Brain microvascular endothelial cell (primary cell): Measurements from ENCODE around the gene FUT9.

Source experiments
- DNase-seq: peaks from one replicate; pipeline ENCODE4 v3.0.0-alpha.2; 2020
- H3K27ac ChIP-seq: fragments of 250-450 bp; sonication (Bioruptor Pico); 2 replicates; pipeline ENCODE4 v1.5.1; 2020; ENCODE audit warnings: mild to moderate bottlenecking, moderate library complexity
- H3K27me3 ChIP-seq: fragments of 250-450 bp; sonication (Bioruptor Pico); replicated peaks from 2 replicates; pipeline ENCODE4 v1.5.1; 2020; ENCODE audit warnings: mild to moderate bottlenecking
- H3K36me3 ChIP-seq: fragments of 250-450 bp; sonication (Bioruptor Pico); replicated peaks from 2 replicates; pipeline ENCODE4 v1.5.1; 2020; ENCODE audit warnings: mild to moderate bottlenecking
- H3K4me3 ChIP-seq: 2 replicates; pipeline ENCODE4 v1.5.1; 2011; ENCODE audit warnings: low read depth, mild to moderate bottlenecking, control low read depth, low read length, moderate library complexity
- CTCF ChIP-seq: IDR thresholded peaks from 2 replicates; pipeline ENCODE4 v1.5.1; 2011; ENCODE audit warnings: low read depth, mild to moderate bottlenecking, moderate library complexity, low read length, control low read depth, inconsistent platforms; ENCODE audit errors: missing control alignments
- in situ Hi-C: cut with HindIII; loops from 2 replicates; pipeline ENCODE4 v1.10.0; 2017; ENCODE audit warnings: low sequenced_read_pairs, low pct_ligation_motif_present

Gene FUT9

GRCh38 chr6:96142142-96142541, 126.4 kb downstream of the FUT9 start:
- no peaks in the 10 kb centered on the region for H3K36me3 ChIP-seq
- TF ChIP-seq CTCF, result no peak
- no peaks in the 10 kb centered on the region for H3K27me3 ChIP-seq
- no peak overlapping the region for H3K27ac ChIP-seq
- no peak overlapping the region for H3K4me3 ChIP-seq
- no peak for DNase-seq
- in situ Hi-C loops, result no loop called here

GRCh38 chr6:96150431-96150830, 134.7 kb downstream of the FUT9 start:
- no peaks in the 10 kb centered on the region for H3K36me3 ChIP-seq
- no peak for DNase-seq
- no peak for TF ChIP-seq CTCF
- no peak overlapping the region for H3K27ac ChIP-seq
- in situ Hi-C loops, result no loop called here
- H3K4me3 ChIP-seq, result no peak overlapping the region
- H3K27me3 ChIP-seq, result no peaks in the 10 kb centered on the region

GRCh38 chr6:96151707-96152106, 135.9 kb downstream of the FUT9 start:
- no peak for TF ChIP-seq CTCF
- Histone ChIP-seq H3K27ac (no peak overlapping the region), H3K36me3 (no peaks in the 10 kb centered on the region), H3K27me3 (no peaks in the 10 kb centered on the region), H3K4me3 (no peak overlapping the region)
- in situ Hi-C loops, result no loop called here
- DNase-seq, result no peak

- TF ChIP-seq CTCF, result no peak
- Histone ChIP-seq H3K36me3 (no peaks in the 10 kb centered on the region), H3K4me3 (no peak overlapping the region), H3K27me3 (no peaks in the 10 kb centered on the region), H3K27ac (no peak overlapping the region)
- in situ Hi-C loops, result no loop called here
- no peak for DNase-seq
Observed at GRCh38 chr6:96152114-96152708, 136.4 kb downstream of the FUT9 start.

GRCh38 chr6:96153775-96154174, 138.0 kb downstream of the FUT9 start:
- H3K4me3 ChIP-seq, result no peak overlapping the region
- no peaks in the 10 kb centered on the region for H3K27me3 ChIP-seq
- no peak overlapping the region for H3K27ac ChIP-seq
- in situ Hi-C loops, result no loop called here
- TF ChIP-seq CTCF, result no peak
- H3K36me3 ChIP-seq, result no peaks in the 10 kb centered on the region
- no peak for DNase-seq

- in situ Hi-C loops, result no loop called here
Observed at GRCh38 chr6:96156425-96156824, 140.7 kb downstream of the FUT9 start.

More at GRCh38 chr6:96156425-96156824, 140.7 kb downstream of the FUT9 start:
- no peak for TF ChIP-seq CTCF
- H3K4me3 ChIP-seq, result no peak overlapping the region
- H3K27me3 ChIP-seq, result no peaks in the 10 kb centered on the region
- no peaks in the 10 kb centered on the region for H3K36me3 ChIP-seq
- H3K27ac ChIP-seq, result no peak overlapping the region
- DNase-seq, result no peak
